ENCODE data around the gene NCK1. TPM values are rescaled to one million over a fixed set of nuclear protein-coding genes. Genes with fewer than 3 reads are reported as not detected.

The NCK1 gene
- total RNA-seq, 1 donor from 2014 or later = 38.1 TPM

DNA sequence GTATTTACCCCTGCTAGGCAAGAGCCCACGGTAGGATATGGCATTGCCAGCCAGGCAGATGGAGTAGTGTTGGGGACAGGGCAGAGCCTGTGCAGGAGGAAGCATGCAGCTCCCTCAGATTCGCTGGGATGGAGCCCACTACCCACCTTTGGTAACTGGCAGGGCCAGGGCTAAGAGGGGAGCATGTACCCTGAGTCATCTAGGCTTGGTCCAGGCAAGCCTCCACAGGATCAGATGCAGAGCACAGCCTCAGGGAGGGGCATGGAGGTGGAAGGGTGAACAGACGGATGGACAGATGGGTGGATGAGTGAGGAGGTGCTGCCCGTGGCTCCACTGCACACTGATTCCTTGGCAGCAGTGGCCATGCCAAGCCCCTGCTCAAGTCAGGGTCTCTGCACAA, 128.8 kb downstream of the NCK1 start:
- TF ChIP-seq, protein P1, sequence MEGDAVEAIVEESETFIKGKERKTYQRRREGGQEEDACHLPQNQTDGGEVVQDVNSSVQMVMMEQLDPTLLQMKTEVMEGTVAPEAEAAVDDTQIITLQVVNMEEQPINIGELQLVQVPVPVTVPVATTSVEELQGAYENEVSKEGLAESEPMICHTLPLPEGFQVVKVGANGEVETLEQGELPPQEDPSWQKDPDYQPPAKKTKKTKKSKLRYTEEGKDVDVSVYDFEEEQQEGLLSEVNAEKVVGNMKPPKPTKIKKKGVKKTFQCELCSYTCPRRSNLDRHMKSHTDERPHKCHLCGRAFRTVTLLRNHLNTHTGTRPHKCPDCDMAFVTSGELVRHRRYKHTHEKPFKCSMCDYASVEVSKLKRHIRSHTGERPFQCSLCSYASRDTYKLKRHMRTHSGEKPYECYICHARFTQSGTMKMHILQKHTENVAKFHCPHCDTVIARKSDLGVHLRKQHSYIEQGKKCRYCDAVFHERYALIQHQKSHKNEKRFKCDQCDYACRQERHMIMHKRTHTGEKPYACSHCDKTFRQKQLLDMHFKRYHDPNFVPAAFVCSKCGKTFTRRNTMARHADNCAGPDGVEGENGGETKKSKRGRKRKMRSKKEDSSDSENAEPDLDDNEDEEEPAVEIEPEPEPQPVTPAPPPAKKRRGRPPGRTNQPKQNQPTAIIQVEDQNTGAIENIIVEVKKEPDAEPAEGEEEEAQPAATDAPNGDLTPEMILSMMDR (IDR thresholded peaks at IDR 0.05) = no peak
- H3K4me1 Mint-ChIP-seq (ENCODE audit: low read depth) = peaks cover 13% of the 10 kb centered on the region
- no peaks in the 10 kb centered on the region for H3K9me3 Mint-ChIP-seq (ENCODE audit: low read depth)
- no peaks in the 10 kb centered on the region for H3K27me3 Mint-ChIP-seq (ENCODE audit: low read depth)
- DNase-seq (ENCODE audit: low spot score) = no peak
- H3K36me3 Mint-ChIP-seq (ENCODE audit: low read depth) = no peaks in the 10 kb centered on the region
- no peak overlapping the region for H3K4me3 Mint-ChIP-seq (ENCODE audit: unreplicated experiment)
- no peak overlapping the region for H3K27ac Mint-ChIP-seq (ENCODE audit: unreplicated experiment)

DNA sequence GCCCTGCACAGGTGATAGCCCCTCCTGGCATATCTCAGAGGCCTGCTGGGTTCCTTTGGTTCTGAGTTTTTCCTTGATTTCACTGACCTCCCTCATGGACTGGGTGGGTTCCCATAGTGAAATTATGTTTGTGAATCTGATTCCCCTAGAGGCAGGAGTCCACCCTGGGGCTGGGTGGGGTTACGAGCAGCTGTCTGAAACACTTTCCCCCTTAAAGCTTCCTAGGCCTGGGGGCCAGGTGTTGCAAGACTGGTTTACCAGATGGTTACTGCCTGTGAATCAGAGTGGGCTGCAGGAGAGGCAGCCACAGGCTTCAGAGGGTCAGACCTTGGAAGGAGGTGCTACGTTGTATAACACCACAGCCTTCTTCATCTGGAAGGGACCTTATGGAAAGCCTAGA, 130.1 kb downstream of the NCK1 start:
- no peaks in the 10 kb centered on the region for H3K9me3 Mint-ChIP-seq (ENCODE audit: low read depth)
- H3K27ac Mint-ChIP-seq (ENCODE audit: unreplicated experiment) = no peak overlapping the region
- TF ChIP-seq, protein P1 (IDR thresholded peaks at IDR 0.05) = no peak
- no peaks in the 10 kb centered on the region for H3K27me3 Mint-ChIP-seq (ENCODE audit: low read depth)
- H3K4me1 Mint-ChIP-seq (ENCODE audit: low read depth) = peaks cover 13% of the 10 kb centered on the region
- no peaks in the 10 kb centered on the region for H3K36me3 Mint-ChIP-seq (ENCODE audit: low read depth)
- no peak for DNase-seq (ENCODE audit: low spot score)
- no peak overlapping the region for H3K4me3 Mint-ChIP-seq (ENCODE audit: unreplicated experiment)

DNA sequence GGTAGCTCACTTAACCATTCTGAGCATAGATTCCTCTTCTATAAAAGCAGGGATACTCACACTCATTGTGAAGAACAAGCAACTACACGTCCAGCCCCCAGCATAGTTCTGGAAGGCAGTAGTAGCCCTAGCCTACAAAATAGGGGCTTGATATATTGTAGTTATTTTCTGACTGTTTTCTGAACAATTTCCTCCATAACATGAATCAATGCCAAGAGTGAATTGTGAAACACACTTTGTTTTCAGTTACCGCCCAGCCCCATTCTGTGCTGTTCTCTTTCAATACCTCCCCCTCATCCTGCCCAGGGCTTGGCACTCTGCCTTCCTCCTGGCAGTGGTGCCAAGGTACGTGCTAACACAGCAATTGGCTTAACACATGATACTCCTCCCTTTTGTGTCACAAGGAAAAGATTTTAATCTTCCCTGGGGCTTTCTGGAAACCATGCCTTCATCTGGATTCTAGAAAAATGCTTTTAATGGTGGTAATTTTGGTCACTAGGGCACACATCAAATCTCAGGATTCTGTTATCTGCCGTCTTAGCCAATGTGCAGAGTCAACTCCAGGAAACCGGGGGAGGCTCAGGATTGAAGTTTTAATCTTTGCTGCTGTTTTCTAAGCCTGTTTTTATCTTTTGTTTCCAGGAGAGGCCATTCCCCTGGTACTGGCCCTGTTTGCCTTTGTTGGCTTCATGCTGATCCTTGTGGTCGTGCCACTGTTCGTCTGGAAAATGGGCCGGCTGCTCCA, 132.9 kb downstream of the NCK1 start:
- Mint-ChIP-seq H3K9me3 (ENCODE audit: low read depth) (no peaks in the 10 kb centered on the region), H3K4me3 (ENCODE audit: unreplicated experiment) (no peak overlapping the region), H3K27ac (ENCODE audit: unreplicated experiment) (peak overlapping the region; percentile 80), H3K36me3 (ENCODE audit: low read depth) (no peaks in the 10 kb centered on the region), H3K27me3 (ENCODE audit: low read depth) (no peaks in the 10 kb centered on the region), H3K4me1 (ENCODE audit: low read depth) (peaks cover 13% of the 10 kb centered on the region)
- TF ChIP-seq, protein P1 (IDR thresholded peaks at IDR 0.05) = no peak
- DNase-seq (ENCODE audit: low spot score) = no peak

DNA sequence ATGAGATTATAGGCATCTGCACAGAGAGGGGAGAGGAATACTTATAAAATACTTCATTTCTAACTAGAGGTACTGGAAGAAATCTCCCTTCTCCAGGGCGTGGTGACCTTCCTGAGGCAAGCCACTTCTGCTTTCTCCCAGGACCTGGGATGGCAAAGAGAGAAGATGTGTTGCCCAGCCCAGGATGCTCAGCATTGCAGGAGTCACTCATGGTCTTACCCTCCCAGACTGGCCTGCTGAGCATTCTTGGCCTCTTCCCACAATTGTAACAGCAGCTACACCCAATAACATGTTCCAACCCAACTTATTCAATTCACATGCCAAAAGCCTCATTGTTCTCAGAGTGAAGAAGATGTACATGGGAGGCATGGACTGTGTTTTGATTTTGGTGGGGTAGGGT, 133.6 kb downstream of the NCK1 start:
- no peak overlapping the region for H3K4me3 Mint-ChIP-seq (ENCODE audit: unreplicated experiment)
- DNase-seq (ENCODE audit: low spot score) = no peak
- no peak overlapping the region for H3K27ac Mint-ChIP-seq (ENCODE audit: unreplicated experiment)
- H3K4me1 Mint-ChIP-seq (ENCODE audit: low read depth) = peaks cover 13% of the 10 kb centered on the region
- TF ChIP-seq, protein P1 (IDR thresholded peaks at IDR 0.05) = no peak
- H3K9me3 Mint-ChIP-seq (ENCODE audit: low read depth) = no peaks in the 10 kb centered on the region
- H3K36me3 Mint-ChIP-seq (ENCODE audit: low read depth) = no peaks in the 10 kb centered on the region
- H3K27me3 Mint-ChIP-seq (ENCODE audit: low read depth) = no peaks in the 10 kb centered on the region

Other genes with a start within 250 kb of the NCK1 start
- 39.8 to 46.0 TPM (median 40.9 TPM) in 3 replicates for gene STAG1, start 109.8 kb upstream of the NCK1 start, total RNA-seq
- 2.8 to 3.9 TPM (median 3.8 TPM) in 3 replicates for gene SLC35G2, start 43.1 kb upstream of the NCK1 start, total RNA-seq
- 0.92 to 1.2 TPM (median 0.94 TPM) in 3 replicates for gene IL20RB, start 95.8 kb downstream of the NCK1 start, total RNA-seq

All from chondrocyte (in vitro differentiated cells).